ENCODE data around the gene GPC1.

Gene GPC1

DNA sequence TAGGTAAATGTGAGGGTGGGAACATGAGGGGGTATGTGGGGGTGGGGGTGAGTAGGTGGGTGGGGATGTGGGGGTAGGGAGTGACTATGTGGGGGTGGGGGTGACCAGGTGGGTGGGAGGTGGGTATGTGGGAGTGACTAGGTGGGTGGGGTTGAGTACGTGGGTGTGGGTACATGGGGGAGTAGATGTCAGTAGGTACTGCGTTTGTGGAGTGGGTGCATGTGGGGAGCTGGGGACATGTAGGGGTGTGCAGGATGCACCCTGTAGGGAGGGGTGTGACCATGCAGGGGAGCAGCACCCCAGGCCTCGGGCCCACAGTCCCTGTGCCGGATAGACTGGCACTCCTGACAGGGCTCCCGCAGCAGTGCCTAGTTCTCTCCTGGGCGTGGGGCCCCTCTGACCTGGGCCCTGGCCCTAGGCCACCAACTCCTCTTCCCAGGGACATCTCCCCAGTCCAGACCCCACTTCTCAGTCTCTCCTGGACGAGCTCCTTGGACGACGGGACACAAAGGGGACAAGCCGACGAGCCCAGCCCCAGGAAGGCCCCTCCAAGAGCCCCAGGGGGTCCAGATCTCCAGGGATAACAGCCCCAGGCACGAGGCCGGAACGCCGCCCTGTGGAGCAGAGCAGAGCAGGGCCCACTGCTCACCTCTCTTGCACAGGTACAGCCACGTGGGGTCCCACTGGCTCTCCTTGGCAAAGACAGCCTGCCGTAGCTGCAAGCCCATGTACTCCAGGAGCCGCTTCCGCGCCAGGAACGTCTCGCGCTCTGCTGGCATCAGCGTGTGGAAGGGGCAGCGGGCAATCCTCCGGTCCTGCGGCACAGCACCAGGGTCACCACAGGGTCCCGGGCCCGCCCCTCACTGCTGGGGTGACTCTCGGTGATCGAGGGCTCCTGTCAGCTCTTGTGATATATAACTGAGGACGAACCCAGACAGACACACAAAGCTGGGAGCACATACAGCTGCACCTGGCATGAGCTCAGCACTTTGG, 64.1 kb downstream of the GPC1 start:
- TF ChIP-seq, protein P1, sequence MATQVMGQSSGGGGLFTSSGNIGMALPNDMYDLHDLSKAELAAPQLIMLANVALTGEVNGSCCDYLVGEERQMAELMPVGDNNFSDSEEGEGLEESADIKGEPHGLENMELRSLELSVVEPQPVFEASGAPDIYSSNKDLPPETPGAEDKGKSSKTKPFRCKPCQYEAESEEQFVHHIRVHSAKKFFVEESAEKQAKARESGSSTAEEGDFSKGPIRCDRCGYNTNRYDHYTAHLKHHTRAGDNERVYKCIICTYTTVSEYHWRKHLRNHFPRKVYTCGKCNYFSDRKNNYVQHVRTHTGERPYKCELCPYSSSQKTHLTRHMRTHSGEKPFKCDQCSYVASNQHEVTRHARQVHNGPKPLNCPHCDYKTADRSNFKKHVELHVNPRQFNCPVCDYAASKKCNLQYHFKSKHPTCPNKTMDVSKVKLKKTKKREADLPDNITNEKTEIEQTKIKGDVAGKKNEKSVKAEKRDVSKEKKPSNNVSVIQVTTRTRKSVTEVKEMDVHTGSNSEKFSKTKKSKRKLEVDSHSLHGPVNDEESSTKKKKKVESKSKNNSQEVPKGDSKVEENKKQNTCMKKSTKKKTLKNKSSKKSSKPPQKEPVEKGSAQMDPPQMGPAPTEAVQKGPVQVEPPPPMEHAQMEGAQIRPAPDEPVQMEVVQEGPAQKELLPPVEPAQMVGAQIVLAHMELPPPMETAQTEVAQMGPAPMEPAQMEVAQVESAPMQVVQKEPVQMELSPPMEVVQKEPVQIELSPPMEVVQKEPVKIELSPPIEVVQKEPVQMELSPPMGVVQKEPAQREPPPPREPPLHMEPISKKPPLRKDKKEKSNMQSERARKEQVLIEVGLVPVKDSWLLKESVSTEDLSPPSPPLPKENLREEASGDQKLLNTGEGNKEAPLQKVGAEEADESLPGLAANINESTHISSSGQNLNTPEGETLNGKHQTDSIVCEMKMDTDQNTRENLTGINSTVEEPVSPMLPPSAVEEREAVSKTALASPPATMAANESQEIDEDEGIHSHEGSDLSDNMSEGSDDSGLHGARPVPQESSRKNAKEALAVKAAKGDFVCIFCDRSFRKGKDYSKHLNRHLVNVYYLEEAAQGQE (IDR thresholded peaks at IDR 0.05; ENCODE audit: insufficient read depth in 1 of 2, low read depth in 2 of 2, low read length in 2 of 2): no peak
- TF ChIP-seq FOXP2 (optimal IDR thresholded peaks at IDR 0.05; ENCODE audit: borderline replicate concordance, extremely low read depth, extremely low read length, insufficient read depth) (no peak), SIN3A (IDR thresholded peaks at IDR 0.05; ENCODE audit: borderline replicate concordance, insufficient read depth, low read length) (no peak), TAF1 (IDR thresholded peaks at IDR 0.05; ENCODE audit: borderline replicate concordance, insufficient read depth, low read length) (no peak), POLR2AphosphoS5 (IDR thresholded peaks at IDR 0.05; ENCODE audit: low read depth, low read length) (no peak)

DNA sequence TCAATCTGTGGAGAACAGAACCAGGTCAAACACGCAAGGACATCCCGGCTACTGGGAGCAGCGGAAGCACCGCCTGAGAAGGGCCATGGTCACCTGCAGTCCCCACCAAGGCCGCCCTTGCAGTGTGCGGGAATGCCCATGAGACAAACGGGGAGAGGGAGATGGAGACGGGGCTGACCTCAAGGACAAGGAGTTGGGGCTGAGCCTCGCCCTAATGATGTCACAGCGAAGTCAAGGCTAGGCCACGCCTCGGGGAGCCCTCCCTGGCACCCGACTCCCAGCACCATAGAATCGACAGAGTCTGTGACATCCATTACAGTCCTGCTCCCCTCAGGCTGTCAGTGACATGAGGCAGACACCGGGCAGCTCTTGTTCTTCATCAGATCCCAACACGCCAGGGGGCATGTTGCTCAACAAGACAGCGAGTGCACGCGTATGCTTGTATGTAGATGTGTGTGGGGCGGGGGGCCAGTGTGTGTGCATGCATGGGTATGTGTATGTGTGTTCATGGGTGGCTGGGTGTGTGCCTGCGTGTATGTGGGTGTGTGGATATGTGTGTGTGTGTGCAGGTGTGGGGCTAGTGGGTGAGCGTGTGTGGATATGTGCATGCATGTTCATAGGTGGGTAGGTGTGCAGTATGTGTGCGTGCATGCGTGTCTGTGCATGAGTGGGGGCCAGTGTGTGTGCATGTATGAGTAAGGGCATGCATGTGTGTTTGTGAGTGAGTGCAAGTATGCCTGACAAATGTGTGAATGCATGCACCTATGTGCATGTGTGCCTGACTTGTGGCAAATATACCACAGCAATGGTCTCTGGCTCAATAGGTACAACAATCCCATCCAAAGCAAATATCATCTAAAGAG, 65.3 kb downstream of the GPC1 start:
- TF ChIP-seq TAF1 (IDR thresholded peaks at IDR 0.05; ENCODE audit: borderline replicate concordance, insufficient read depth, low read length) (no peak), POLR2AphosphoS5 (IDR thresholded peaks at IDR 0.05; ENCODE audit: low read depth, low read length) (no peak)

DNA sequence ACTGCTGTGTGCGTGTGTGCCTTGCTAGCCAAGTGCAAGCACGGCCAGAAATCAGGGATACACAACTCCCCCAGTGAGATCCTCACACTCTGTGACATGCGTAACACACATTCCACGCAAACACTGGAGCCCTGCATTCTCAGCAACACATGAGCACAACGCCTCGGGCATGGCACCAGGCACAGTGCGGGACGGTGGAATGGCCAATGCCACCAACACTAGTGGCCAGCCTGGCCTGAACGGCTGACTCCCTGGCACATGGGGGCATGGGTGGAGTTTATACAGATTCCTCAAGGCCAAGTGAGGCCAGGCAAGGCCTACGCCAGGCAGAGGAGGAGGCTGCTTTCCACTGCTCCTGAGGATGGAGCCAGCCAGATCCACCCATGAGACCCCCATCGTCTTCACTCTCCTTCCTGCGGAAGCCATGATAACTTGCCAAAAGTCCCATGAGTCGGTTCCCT, 66.1 kb downstream of the GPC1 start:
- TF ChIP-seq, protein P1 (IDR thresholded peaks at IDR 0.05; ENCODE audit: insufficient read depth in 1 of 2, low read depth in 2 of 2, low read length in 2 of 2): no peak
- no peak for TF ChIP-seq SIN3A (IDR thresholded peaks at IDR 0.05; ENCODE audit: borderline replicate concordance, insufficient read depth, low read length)
- TF ChIP-seq FOXP2 (optimal IDR thresholded peaks at IDR 0.05; ENCODE audit: borderline replicate concordance, extremely low read depth, extremely low read length, insufficient read depth): no peak
- TF ChIP-seq TAF1 (IDR thresholded peaks at IDR 0.05; ENCODE audit: borderline replicate concordance, insufficient read depth, low read length): no peak
- no peak for TF ChIP-seq POLR2AphosphoS5 (IDR thresholded peaks at IDR 0.05; ENCODE audit: low read depth, low read length)

DNA sequence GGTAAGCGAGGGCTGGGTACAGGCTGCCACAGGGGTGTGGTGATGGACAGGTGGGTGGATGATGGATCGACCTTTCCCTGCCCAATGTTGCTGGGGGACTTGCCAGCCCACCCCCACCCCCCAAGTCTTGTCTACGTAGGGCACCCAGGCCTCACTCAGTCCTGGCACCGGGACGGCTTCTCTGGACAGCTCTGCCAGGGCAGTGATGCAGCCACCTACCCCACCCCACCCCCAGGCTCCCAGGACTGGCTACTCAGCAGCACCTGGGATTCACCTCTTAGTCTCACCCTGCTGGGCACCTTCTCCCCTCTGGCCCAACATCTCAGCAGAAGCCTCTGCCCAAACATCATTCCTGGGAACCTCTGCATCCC, 66.6 kb downstream of the GPC1 start:
- TF ChIP-seq FOXP2 (optimal IDR thresholded peaks at IDR 0.05; ENCODE audit: borderline replicate concordance, extremely low read depth, extremely low read length, insufficient read depth): no peak
- no peak for TF ChIP-seq SIN3A (IDR thresholded peaks at IDR 0.05; ENCODE audit: borderline replicate concordance, insufficient read depth, low read length)
- no peak for TF ChIP-seq TAF1 (IDR thresholded peaks at IDR 0.05; ENCODE audit: borderline replicate concordance, insufficient read depth, low read length)
- TF ChIP-seq, protein P1 (IDR thresholded peaks at IDR 0.05; ENCODE audit: insufficient read depth in 1 of 2, low read depth in 2 of 2, low read length in 2 of 2): no peak
- no peak for TF ChIP-seq POLR2AphosphoS5 (IDR thresholded peaks at IDR 0.05; ENCODE audit: low read depth, low read length)

DNA sequence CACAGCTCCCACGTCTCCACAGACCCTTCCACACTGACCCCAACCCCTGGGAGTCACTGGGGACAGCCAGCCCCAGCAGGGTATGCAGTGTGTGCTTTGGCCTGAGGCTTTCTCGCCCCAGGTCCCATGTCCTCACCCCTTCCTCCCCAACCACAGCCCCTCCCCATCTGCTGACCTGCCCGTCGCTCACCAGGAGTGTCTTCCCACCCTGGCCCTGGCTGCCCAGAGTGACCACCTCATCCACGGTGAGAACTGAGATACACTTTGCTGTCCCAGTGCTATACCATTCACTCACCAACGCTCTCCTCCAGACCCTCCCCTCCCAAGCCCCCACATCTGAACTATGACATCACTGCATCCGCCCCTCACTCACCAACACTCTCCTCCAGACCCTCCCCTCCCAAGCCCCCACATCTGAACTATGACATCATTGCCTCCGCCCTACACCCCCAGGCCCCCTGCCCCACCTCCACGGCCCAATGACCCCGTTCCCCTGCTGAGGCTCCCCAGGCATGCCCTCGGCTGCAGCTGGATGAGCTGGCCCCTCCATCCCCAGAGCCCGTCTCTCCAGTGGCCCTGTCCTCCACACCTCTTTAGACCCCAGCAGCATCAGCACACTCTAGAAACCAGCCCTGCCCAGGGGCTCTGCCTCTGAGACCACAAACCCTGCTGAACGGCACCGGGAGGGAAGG, 67.1 kb downstream of the GPC1 start:
- TF ChIP-seq POLR2AphosphoS5 (IDR thresholded peaks at IDR 0.05; ENCODE audit: low read depth, low read length): no peak
- no peak for TF ChIP-seq FOXP2 (optimal IDR thresholded peaks at IDR 0.05; ENCODE audit: borderline replicate concordance, extremely low read depth, extremely low read length, insufficient read depth)
- TF ChIP-seq, protein P1 (IDR thresholded peaks at IDR 0.05; ENCODE audit: insufficient read depth in 1 of 2, low read depth in 2 of 2, low read length in 2 of 2): no peak
- no peak for TF ChIP-seq TAF1 (IDR thresholded peaks at IDR 0.05; ENCODE audit: borderline replicate concordance, insufficient read depth, low read length)
- TF ChIP-seq SIN3A (IDR thresholded peaks at IDR 0.05; ENCODE audit: borderline replicate concordance, insufficient read depth, low read length): no peak

Data from PFSK-1 (cell line).